NCI-H146 treated with DMSO at 0.1 percent for 48 hours (cell line): ENCODE measurements around the gene COG8.
"Not testable (repeated sequence)": the region's sequence is repeated elsewhere in the genome, so short reads cannot be mapped to it uniquely, and the experiment has no call there.

Experiments
- DNase-seq: peaks from one replicate; lab custom pipeline; 2025; ENCODE audit not compliant: unreplicated experiment; lab: John Stamatoyannopoulos, UW

Gene COG8

DNA sequence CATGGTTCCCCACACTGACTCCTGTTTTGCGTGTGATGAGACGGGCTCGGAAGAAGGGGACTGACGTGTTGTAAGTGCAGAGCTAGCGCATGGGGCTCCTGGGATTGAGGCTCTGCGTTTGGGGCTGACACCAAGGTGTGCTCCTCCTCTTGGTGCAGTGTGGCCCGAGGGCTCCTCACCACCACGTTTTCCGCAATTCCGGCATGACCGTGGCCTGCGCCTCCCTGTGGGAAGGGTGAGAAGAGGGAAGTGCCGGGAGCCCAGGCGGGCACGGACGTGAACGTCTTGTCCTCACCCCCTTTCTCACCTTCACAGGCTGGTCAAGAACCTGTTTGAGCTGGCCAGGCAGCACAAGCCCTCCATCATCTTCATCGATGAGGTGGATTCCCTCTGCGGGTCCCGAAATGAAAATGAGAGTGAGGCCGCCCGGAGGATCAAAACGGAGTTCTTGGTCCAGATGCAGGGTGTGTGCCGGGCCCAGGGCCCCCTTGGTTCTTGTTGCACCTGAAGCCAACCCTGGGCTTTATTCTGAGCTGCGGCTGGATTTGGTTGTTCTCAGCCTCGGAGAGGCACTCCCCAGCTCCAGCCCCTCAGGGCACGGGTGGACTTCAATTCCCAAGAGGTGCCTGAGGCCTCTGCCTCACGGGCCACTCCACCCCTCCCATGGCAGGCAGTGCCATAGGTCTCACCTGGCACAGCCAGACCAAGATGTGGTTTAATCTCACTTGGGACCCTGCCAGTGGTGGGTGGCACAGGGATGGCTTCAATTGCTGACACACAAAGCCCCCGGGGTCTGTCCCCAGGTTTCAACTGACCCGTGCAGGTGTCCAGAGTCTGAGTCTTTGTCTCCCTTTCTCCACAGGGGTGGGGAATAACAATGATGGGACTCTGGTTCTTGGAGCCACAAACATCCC lies 19.3 kb downstream of the COG8 start:
- no peak for DNase-seq

DNA sequence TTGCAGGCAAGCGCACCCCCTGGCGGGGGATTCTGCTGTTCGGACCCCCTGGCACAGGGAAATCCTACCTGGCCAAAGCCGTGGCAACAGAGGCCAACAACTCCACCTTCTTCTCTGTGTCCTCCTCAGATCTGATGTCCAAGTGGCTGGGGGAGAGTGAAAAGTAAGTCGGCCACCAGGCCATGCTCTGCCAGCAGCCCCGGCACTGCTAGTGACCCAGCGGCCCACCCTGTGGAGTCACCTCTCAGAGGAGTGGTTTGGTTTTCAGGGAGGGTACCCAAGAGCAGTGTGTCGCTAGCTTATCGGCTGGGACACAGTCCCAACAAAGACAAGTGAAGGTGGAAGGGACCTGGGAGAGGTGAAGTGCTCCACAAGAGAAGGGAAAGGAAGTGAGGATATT lies 20.0 kb downstream of the COG8 start:
- DNase-seq: no peak

DNA sequence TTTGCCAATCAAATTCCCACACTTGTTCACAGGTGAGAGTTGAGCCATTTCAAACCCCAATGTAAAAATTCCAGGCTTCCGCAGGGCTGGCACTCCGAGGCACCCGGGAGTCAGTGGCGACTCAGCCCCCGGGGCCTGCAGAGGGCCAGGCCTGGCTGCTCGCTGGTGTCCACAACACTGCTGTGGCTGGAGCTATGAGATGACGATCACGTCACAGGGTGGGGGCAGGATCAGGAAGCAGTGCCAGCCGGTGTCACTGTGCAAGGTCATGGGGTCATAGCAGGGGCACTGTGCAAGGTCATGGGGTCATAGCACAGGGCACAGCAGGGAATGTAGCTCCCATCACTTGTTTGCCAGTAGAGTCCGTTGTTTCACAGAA lies 20.5 kb downstream of the COG8 start:
- no peak for DNase-seq

GRCh38 chr16:69318177-69318910 lies 21.0 kb downstream of the COG8 start:
- DNase-seq: no peak

- no peak for DNase-seq
Measured at GRCh38 chr16:69316595-69317034, 22.7 kb downstream of the COG8 start.

GRCh38 chr16:69315486-69316311 lies 23.7 kb downstream of the COG8 start:
- DNase-seq: no peak

- DNase-seq: no peak
Measured at GRCh38 chr16:69314534-69314933, 24.8 kb downstream of the COG8 start.

GRCh38 chr16:69313469-69313868 lies 25.9 kb downstream of the COG8 start:
- DNase-seq: no peak

GRCh38 chr16:69311533-69312387 lies 27.6 kb downstream of the COG8 start:
- no peak for DNase-seq

GRCh38 chr16:69310653-69311532 lies 28.5 kb downstream of the COG8 start, which contains the start of gene VPS4A:
TSS of gene VPS4A (plus strand) at chr16:69311350. CDS start at chr16:69311512, 162 bp downstream.
- DNase-seq: peak; percentile 64

GRCh38 chr16:69309316-69309715 lies 30.0 kb downstream of the COG8 start:
- DNase-seq: no peak

DNA sequence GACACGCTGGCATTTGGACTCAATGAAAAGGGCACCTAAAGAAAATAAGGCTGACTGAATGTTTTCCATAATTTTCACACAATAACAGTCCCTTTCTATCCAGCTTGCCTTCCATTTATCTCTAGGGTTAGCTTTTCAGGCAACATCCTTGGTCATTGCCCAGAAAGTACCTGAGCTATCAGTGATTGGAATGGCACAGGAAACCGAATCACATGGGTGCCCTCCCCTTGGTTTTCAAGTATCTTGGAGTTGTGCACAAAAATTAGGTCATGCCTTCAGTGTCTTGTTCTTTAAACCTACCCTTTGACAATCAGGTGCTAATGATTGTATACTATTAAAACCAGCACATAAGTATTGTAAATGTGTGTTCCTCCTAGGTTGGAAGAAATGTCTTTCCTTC lies 31.5 kb downstream of the COG8 start:
- no peak for DNase-seq

DNA sequence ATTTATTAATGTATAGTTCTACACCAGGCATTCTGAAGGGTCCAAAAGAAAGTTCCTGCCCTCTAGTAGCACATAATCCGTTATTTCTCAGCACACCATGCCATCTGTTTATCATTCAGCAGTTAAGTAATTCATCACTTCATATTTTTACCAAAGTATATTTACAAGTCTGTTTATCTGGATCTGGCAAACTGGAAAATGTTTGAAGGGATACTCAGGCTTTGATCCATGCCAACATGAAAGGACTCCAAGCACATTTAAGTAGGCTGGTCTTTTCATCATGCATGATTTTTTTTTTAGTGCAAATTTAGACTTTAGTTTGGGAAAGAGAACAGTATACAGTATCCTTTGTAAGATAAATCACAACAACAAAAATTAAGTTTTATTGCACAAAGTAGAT lies 32.3 kb downstream of the COG8 start:
- DNase-seq: no peak

DNA sequence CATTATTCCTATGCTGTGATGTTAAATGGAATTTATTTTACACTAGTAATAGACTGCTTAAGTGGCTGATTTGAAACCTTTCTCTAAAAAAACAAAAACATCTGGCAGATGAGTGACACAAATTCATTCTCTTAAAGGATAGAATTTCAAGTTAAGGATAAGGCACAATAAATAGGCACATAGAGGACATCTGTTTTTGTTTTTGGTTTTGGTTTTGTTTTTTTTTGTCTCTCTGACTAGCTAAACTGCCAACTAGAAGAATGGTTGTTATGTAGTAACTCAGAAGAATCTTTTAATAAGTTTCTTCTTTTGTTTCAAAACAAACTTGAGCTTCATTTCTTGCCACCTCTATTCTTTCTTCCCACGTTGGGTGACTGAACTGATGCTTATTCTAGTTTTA lies 33.3 kb downstream of the COG8 start:
- DNase-seq: no peak

DNA sequence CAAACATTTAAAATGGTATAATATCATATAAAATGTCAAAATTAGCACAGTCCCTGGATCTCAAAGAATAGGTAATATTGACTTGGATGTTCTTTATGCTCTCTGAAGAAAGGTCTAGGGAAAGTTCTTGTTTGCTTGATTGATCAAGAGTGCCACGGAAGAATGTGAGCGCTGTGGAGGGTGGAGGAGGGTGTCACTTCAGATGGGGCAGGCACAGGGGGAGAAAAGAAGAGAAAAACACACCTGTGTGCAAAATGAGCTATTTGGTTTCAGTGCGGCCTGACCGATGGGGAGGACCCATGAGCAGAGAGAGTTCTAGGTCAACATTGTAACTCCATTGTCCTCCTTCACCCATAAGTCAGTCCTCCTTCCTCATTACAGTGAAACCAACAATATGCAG lies 37.1 kb downstream of the COG8 start:
- DNase-seq: no peak

DNA sequence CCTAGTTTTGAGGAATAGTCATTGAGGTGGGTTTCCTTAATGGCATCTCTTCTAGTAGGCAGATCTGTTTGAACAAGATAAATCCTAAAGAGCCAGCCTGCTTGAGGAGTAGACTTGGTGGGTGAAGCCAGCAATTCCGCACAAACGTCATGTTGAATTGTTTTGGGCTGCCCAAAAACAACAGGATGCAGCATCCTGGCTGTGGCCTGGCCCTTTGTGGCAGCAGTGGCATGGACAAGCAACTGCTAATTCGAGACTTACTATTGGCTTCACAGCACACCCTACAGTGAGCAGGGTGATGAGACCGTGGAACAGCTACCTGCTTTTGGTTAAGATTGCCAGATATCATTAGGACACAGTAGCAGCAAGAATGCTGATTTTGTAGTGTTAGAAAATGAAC lies 37.5 kb downstream of the COG8 start:
- no peak for DNase-seq

DNA sequence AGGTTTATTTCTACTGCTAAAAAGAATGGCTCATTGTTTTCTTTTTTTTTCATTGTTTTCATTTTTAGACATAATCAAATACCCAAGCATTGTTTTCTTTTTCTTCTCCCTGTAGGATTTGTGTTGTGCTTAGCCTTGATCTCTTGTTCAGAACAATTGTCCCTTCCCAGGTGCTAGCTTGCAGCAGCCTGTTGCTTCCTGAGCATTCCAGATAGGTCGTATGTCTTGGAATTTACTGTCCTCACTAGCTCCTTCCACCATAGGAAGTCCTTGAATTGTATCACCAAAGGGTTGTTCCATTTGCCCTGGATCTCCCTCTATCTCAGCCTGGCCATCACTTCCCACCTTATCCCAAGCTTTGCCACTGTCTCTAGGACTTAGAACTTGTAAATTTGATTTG lies 38.2 kb downstream of the COG8 start:
- DNase-seq: no peak

DNA sequence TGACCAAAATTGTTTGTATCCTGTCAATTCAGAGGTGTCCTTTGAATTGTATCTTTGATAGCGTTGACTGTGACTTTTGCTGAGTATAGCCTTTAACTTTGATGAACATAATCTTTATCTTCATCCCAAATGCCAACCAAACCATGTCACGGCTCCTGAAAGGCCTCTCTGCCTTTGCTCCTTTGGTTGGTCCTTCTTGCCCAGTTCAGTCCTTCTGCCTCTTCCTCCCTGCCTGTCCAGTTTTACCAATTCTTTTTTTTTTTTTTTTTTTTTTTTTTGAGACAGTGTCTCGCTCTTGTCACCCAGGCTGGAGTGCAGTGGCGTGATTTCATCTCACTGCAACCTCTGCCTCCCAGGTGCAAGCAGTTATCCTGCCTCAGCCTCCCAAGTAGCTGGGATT lies 41.1 kb downstream of the COG8 start:
- DNase-seq: no peak

DNA sequence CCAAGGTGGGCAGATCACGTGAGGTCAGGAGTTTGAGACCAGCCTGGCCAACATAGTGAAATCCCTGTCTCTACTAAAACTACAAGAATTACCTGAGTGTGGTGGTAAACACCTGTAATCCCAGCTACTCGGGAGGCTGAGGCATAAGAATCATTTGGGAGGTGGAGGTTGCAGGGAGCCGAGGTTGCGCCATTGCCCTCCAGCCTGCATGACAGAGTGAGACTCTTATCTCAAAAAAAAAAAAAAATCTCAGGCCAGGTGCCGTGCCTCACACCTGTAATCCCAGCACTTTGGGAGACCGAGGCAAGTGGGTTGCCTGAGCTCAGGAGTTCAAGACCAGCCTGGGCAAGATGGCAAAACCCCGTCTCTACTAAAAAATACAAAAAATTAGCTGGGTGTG lies 42.6 kb downstream of the COG8 start:
- not testable (repeated sequence) for DNase-seq
